Astrocyte (in vitro differentiated cells and primary cell): ENCODE measurements around the gene TIGD4. TPM values are rescaled to one million over a fixed set of nuclear protein-coding genes. Genes with fewer than 3 reads are reported as not detected.

Experiments used
- DNase-seq: peaks from one replicate; pipeline ENCODE4 v3.0.0-alpha.2; 2010; ENCODE audit warnings: low read depth
- FAIRE-seq: peaks from 2 replicates; lab custom pipeline; 2011; peaks lifted over from hg19 to GRCh38; lab: Jason Lieb, UNC
- H2AFZ ChIP-seq: 2 replicates; pipeline ENCODE4 v1.6.0; 2012; ENCODE audit warnings: low read depth, low read length, inconsistent platforms
- H3K27ac ChIP-seq: 2 replicates; pipeline ENCODE4 v1.5.1; 2011; ENCODE audit warnings: low read depth, low read length, inconsistent platforms
- H3K27me3 ChIP-seq: 2 replicates; pipeline ENCODE4 v1.6.0; 2011; ENCODE audit warnings: low read length, inconsistent platforms; ENCODE audit not compliant: insufficient read depth
- H3K36me3 ChIP-seq: 2 replicates; pipeline ENCODE4 v1.5.1; 2011; ENCODE audit warnings: low read length, inconsistent platforms; ENCODE audit not compliant: insufficient read depth
- H3K4me1 ChIP-seq: 2 replicates; pipeline ENCODE4 v1.5.1; 2011; ENCODE audit warnings: low read length, inconsistent platforms; ENCODE audit not compliant: insufficient read depth
- H3K4me2 ChIP-seq: 2 replicates; pipeline ENCODE4 v1.6.0; 2012; ENCODE audit warnings: low read length, inconsistent platforms
- H3K4me3 ChIP-seq: 2 replicates; pipeline ENCODE4 v1.5.1; 2011; ENCODE audit warnings: low read depth, mild to moderate bottlenecking, low read length, inconsistent platforms; ENCODE audit not compliant: insufficient read depth
- H3K79me2 ChIP-seq: 2 replicates; pipeline ENCODE4 v1.6.0; 2012; ENCODE audit warnings: mild to moderate bottlenecking, low read length, inconsistent platforms; ENCODE audit not compliant: insufficient read depth
- H3K9ac ChIP-seq: 2 replicates; pipeline ENCODE4 v1.6.0; 2012; ENCODE audit warnings: mild to moderate bottlenecking, low read length, inconsistent platforms
- H3K9me3 ChIP-seq: 2 replicates; pipeline ENCODE4 v1.5.1; 2012; ENCODE audit warnings: low read depth, mild to moderate bottlenecking, low read length, inconsistent platforms; ENCODE audit not compliant: insufficient read depth
- H4K20me1 ChIP-seq: 2 replicates; pipeline ENCODE4 v1.6.0; 2012; ENCODE audit warnings: low read length, inconsistent platforms; ENCODE audit not compliant: insufficient read depth
- H3K27ac Mint-ChIP-seq: one replicate; pipeline ENCODE4 v1.8.0; 2021; ENCODE audit warnings: mild to moderate bottlenecking, mixed read lengths; ENCODE audit not compliant: unreplicated experiment
- H3K27me3 Mint-ChIP-seq: one replicate; pipeline ENCODE4 v1.8.0; 2021; ENCODE audit warnings: low read depth, mixed read lengths; ENCODE audit not compliant: unreplicated experiment
- H3K36me3 Mint-ChIP-seq: one replicate; pipeline ENCODE4 v1.8.0; 2021; ENCODE audit warnings: low read depth, mixed read lengths; ENCODE audit not compliant: unreplicated experiment
- H3K4me1 Mint-ChIP-seq: one replicate; pipeline ENCODE4 v1.8.0; 2021; ENCODE audit warnings: low read depth, mixed read lengths; ENCODE audit not compliant: unreplicated experiment
- H3K4me3 Mint-ChIP-seq: one replicate; pipeline ENCODE4 v1.8.0; 2021; ENCODE audit warnings: mild to moderate bottlenecking, moderate library complexity, mixed read lengths; ENCODE audit not compliant: unreplicated experiment
- H3K9me3 Mint-ChIP-seq: one replicate; pipeline ENCODE4 v1.8.0; 2021; ENCODE audit warnings: mild to moderate bottlenecking, mixed read lengths; ENCODE audit not compliant: unreplicated experiment
- CTCF ChIP-seq: IDR thresholded peaks from 2 replicates; pipeline ENCODE4 v1.5.1; 2011; ENCODE audit warnings: low read depth, mild to moderate bottlenecking, inconsistent platforms, low read length, moderate library complexity; ENCODE audit not compliant: insufficient read depth
- EZH2 ChIP-seq: IDR thresholded peaks from 2 replicates; pipeline ENCODE4 v1.6.1; 2012; ENCODE audit warnings: mild to moderate bottlenecking, low read length, inconsistent platforms; ENCODE audit not compliant: insufficient read depth
- total RNA-seq: library from RNA; stranded (reverse); gene quantifications from 2 replicates; pipeline ENCODE4 v1.2.1, GENCODE V29; 2021

TIGD4 gene
- total RNA-seq, 1 donor from 2014 or later: 0.23 TPM

GRCh38 chr4:152735906-152736305, 43.6 kb downstream of the TIGD4 start:
- no peaks in the 10 kb centered on the region for H3K9me3 ChIP-seq
- H3K4me1 Mint-ChIP-seq: no peaks in the 10 kb centered on the region
- no peak overlapping the region for H3K4me3 ChIP-seq
- H3K27ac ChIP-seq: no peak overlapping the region
- H3K79me2 ChIP-seq: no peaks in the 10 kb centered on the region
- H3K27me3 Mint-ChIP-seq: peaks cover 2% of the 10 kb centered on the region
- no peaks in the 10 kb centered on the region for H3K36me3 Mint-ChIP-seq
- peaks cover 5% of the 10 kb centered on the region for H3K27me3 ChIP-seq
- no peak overlapping the region for H3K27ac Mint-ChIP-seq
- H3K4me3 Mint-ChIP-seq: no peak overlapping the region
- no peak for FAIRE-seq
- no peak for TF ChIP-seq CTCF
- TF ChIP-seq EZH2: no peak
- no peaks in the 10 kb centered on the region for H4K20me1 ChIP-seq
- no peaks in the 10 kb centered on the region for H3K9me3 Mint-ChIP-seq
- no peaks in the 10 kb centered on the region for H3K4me1 ChIP-seq
- DNase-seq: no peak
- H2AFZ ChIP-seq: no peak overlapping the region
- no peak overlapping the region for H3K9ac ChIP-seq
- H3K4me2 ChIP-seq: no peak overlapping the region
- H3K36me3 ChIP-seq: no peaks in the 10 kb centered on the region

GRCh38 chr4:152735396-152735859, 44.1 kb downstream of the TIGD4 start:
- FAIRE-seq: peak; percentile 5

More at GRCh38 chr4:152735396-152735859, 44.1 kb downstream of the TIGD4 start:
- no peaks in the 10 kb centered on the region for H3K36me3 Mint-ChIP-seq
- H3K9me3 ChIP-seq: no peaks in the 10 kb centered on the region
- no peaks in the 10 kb centered on the region for H3K9me3 Mint-ChIP-seq
- no peak overlapping the region for H3K4me3 ChIP-seq
- H3K9ac ChIP-seq: no peak overlapping the region
- H3K4me1 Mint-ChIP-seq: no peaks in the 10 kb centered on the region
- peaks cover 2% of the 10 kb centered on the region for H3K27me3 Mint-ChIP-seq
- H3K27ac ChIP-seq: no peak overlapping the region
- no peak overlapping the region for H2AFZ ChIP-seq
- DNase-seq: peak; percentile 14
- H3K4me3 Mint-ChIP-seq: no peak overlapping the region
- H4K20me1 ChIP-seq: no peaks in the 10 kb centered on the region
- H3K36me3 ChIP-seq: no peaks in the 10 kb centered on the region
- H3K27ac Mint-ChIP-seq: no peak overlapping the region
- no peak for TF ChIP-seq EZH2
- peak; percentile 68 for TF ChIP-seq CTCF
- no peaks in the 10 kb centered on the region for H3K79me2 ChIP-seq
- no peak overlapping the region for H3K4me2 ChIP-seq
- no peaks in the 10 kb centered on the region for H3K4me1 ChIP-seq
- peaks cover 5% of the 10 kb centered on the region for H3K27me3 ChIP-seq
